Activated T-helper 2 cell treated with anti-CD3 and anti-CD28 coated beads, Interferon-gamma antibody, Interleukin-2, Interleukin-4, amounts not matched to agents 10 μg/mL and 5 μg/mL and 100 μg/mL, durations not matched to agents 14 hours and 24 hours and 36 hours (primary cell): ENCODE data around the gene ADGRV1. TPM values are rescaled to one million over a fixed set of nuclear protein-coding genes. Genes with fewer than 3 reads are reported as not detected.

Experiments used
- DNase-seq: peaks from one replicate; pipeline ENCODE4 v3.0.0; 2021; ENCODE audit warnings: low spot score
- H3K27ac Mint-ChIP-seq: one replicate; pipeline ENCODE4 v1.8.0; 2021; ENCODE audit warnings: mixed read lengths
- H3K27me3 Mint-ChIP-seq: one replicate; pipeline ENCODE4 v1.8.0; 2021; ENCODE audit warnings: low read depth, mixed read lengths
- H3K36me3 Mint-ChIP-seq: one replicate; pipeline ENCODE4 v1.8.0; 2021; ENCODE audit warnings: low read depth, mixed read lengths
- H3K4me1 Mint-ChIP-seq: one replicate; pipeline ENCODE4 v1.8.0; 2021; ENCODE audit warnings: low read depth, mixed read lengths
- H3K4me3 Mint-ChIP-seq: one replicate; pipeline ENCODE4 v1.8.0; 2021; ENCODE audit warnings: low read depth, mild to moderate bottlenecking, moderate library complexity, mixed read lengths
- H3K9me3 Mint-ChIP-seq: one replicate; pipeline ENCODE4 v1.8.0; 2021; ENCODE audit warnings: mixed read lengths
- intact Hi-C: fragments of 100-400 bp; cut with micrococcal nuclease; formaldehyde crosslinking; loops from one replicate; pipeline ENCODE4 v1.15.1; 2023
- total RNA-seq: library from RNA; stranded (reverse); gene quantifications from 2 replicates; pipeline ENCODE4 v1.2.3, GENCODE V29; 2022

Gene ADGRV1
- total RNA-seq, 1 donor from 2014 or later: 12.4 TPM

DNA sequence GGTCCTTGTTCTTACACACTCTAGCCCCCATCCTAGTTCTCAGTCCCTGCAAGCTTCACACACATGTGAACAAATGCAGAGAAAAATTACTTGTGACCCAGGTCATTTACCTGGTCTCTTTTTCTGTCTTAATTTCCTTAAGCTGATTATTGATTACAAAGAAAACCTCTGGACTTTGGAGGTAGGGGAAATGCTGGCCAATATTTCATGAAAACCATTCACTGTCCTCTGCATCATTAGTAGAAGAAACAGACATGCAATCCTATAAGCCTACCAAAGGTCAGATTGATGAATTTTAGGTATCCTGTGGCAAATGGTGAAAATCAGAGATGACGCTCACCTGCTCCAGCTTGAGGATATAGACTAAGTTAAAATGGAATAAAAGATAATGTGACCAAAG, 457.7 kb downstream of the ADGRV1 start:
- H3K4me3 Mint-ChIP-seq: no peak overlapping the region

DNA sequence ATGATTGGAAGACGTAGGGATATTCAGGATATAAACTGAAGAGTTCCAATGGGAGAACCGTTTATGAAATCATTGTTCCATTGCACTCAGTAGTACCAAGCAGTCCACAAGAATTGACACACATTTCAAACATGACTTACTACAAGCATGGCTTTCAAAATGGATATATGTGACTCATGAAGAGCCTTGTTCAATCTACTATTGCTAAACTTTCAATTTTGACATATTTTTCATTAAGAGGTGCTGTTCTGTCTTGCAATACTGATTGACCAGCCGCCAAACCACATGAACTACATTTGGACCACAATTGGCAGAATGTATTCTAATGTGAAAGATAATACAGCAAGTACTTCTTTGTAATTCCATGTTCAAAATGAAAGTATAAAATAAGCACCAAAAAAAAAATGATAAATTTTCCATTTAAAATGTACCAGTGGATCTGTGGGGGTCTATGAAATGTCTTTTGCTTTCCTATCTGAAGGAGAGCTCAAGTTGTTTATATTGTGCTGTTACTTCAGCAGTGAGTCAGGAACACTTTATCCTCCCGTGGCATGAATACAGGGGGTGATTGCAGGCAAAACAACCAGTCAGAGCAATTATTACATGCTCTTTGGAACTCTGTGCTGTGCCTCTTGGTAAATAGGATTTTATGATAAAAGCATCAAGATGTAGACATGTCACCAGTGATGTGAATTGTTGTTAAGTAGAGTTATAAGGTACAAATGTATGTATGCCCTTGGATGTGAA, 458.5 kb downstream of the ADGRV1 start:
- Mint-ChIP-seq H3K9me3 (peaks cover 23% of the 10 kb centered on the region), H3K27me3 (peaks cover 16% of the 10 kb centered on the region), H3K36me3 (no peaks in the 10 kb centered on the region), H3K4me1 (no peaks in the 10 kb centered on the region), H3K27ac (no peak overlapping the region), H3K4me3 (no peak overlapping the region)
- intact Hi-C loops: no loop called here
- no peak for DNase-seq

More for the DNA sequence above, 457.7 kb downstream of the ADGRV1 start:
- no peak for DNase-seq
- peaks cover 23% of the 10 kb centered on the region for H3K9me3 Mint-ChIP-seq
- intact Hi-C loops: no loop called here
- H3K4me1 Mint-ChIP-seq: no peaks in the 10 kb centered on the region
- H3K36me3 Mint-ChIP-seq: no peaks in the 10 kb centered on the region
- H3K27me3 Mint-ChIP-seq: peaks cover 16% of the 10 kb centered on the region
- no peak overlapping the region for H3K27ac Mint-ChIP-seq

DNA sequence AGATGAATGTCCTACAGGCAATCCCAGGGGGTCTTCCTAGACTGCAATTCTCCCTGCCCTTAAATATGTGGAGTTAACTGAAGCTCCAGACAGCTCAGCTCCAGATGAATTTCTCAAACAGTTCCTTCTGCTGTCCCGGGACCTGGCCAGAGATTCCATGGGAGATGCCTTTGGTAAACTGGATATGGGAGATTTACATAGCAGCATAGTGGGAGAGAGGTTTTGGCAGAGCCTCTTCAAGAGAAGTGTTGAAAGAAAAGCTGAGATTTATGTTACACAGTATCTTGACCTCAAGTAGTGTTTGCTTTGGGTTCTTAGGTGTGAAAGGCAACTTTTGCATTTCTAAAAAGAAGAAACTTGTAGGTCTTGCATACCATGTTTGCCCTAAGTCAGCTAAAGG, 459.6 kb downstream of the ADGRV1 start:
- H3K36me3 Mint-ChIP-seq: no peaks in the 10 kb centered on the region

DNA sequence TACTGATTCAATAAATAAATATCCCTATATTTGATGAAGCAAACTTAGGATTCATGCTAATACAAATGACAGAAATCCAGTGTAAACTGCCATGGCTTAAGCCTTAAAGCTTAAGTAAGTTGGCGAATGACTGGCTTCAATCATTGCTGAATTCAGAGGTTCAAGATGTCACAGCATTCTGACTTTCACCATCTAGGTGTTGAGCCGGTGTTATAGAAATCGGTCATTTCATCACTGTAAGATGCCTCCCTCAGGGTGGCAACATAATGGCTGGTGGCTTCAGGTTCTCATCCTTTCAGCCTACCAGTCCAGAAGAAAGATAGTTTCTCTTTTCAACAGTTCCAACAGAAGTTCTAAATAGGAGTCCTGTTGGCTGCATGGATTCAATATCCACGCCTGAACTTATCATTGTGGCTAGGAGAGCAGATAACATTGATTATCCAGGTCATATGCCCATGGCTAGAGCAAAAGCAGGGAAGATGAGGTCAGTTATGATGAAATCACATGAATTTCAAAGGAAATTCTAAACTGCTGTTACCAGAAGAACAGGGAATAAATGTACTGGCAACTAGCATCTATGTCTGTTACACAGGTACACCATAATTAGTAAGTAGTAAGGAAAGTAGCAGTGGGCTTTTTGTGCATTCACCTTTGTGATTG, 460.2 kb downstream of the ADGRV1 start:
- Mint-ChIP-seq H3K4me3 (no peak overlapping the region), H3K36me3 (no peaks in the 10 kb centered on the region), H3K27me3 (peaks cover 16% of the 10 kb centered on the region), H3K4me1 (no peaks in the 10 kb centered on the region), H3K27ac (no peak overlapping the region), H3K9me3 (peaks cover 17% of the 10 kb centered on the region)
- no peak for DNase-seq
- intact Hi-C loops: no loop called here

More for the DNA sequence above, 459.6 kb downstream of the ADGRV1 start:
- Mint-ChIP-seq H3K27me3 (peaks cover 16% of the 10 kb centered on the region), H3K4me1 (no peaks in the 10 kb centered on the region), H3K27ac (no peak overlapping the region), H3K4me3 (no peak overlapping the region), H3K9me3 (peaks cover 21% of the 10 kb centered on the region)
- DNase-seq: no peak
- intact Hi-C loops: no loop called here

DNA sequence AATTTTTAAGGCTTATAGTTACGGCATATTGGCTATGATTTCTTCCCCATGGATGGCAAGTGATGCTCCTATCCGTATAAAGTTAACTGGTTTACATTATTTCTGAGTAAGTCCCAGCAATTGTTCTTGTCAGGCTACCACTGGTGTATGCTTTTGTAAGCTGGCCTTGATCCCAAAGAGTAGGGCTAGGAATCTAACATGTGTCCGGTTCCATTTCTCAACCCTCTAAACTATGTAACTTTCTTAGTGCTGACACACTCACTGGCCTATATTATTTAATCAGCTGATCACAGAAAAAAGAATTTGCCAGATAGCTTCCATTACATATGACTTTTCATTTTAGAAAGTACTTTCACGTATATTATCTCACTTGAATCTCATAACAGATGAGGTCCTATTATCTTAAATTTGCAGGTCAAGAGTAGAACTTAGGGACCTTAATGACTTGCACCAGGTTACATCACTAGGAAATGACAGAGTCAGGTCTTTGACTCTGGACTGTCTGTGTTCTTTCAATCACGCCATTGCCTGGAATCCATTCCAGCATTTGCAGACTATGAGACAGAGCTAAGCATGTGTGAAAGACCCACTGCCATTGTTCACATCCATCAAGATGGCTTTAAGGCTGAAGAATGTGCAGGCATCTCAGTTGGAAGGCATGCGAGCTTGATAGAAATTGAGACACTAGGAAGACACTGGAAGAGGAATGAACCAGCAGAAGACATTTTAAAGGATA, 461.6 kb downstream of the ADGRV1 start:
- Mint-ChIP-seq H3K36me3 (no peaks in the 10 kb centered on the region), H3K4me3 (no peak overlapping the region), H3K27ac (no peak overlapping the region), H3K9me3 (peaks cover 5% of the 10 kb centered on the region), H3K4me1 (no peaks in the 10 kb centered on the region), H3K27me3 (peaks cover 19% of the 10 kb centered on the region)
- no peak for DNase-seq
- intact Hi-C loops: loop anchor here (5.0 kb wide), 1 partner anchor 88 kb away; no protein-coding TSS in a partner anchor

DNA sequence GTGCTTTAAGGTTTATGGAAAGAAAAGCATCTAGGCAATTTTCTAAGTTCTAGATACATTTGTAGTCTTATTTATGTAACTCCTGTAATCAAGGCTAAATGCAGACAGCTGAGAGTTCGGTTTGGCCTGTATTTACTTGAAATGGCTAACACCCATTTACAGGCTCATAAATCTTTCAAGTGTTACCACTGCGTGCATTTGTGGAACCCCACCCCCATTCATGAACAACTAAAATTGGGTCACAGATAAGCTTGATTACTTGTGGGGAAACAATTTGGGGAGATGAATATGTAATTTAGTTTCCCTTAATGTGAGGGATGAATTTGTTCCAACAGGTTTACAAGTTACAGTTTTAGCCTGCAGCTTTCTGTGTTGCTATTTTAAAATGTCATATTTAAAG, 463.9 kb downstream of the ADGRV1 start:
- Mint-ChIP-seq H3K36me3 (no peaks in the 10 kb centered on the region), H3K9me3 (no peaks in the 10 kb centered on the region), H3K4me1 (no peaks in the 10 kb centered on the region), H3K4me3 (no peak overlapping the region), H3K27me3 (peaks cover 15% of the 10 kb centered on the region), H3K27ac (no peak overlapping the region)
- intact Hi-C loops: loop anchor here (5.0 kb wide), 1 partner anchor 90 kb away; no protein-coding TSS in a partner anchor
- no peak for DNase-seq

DNA sequence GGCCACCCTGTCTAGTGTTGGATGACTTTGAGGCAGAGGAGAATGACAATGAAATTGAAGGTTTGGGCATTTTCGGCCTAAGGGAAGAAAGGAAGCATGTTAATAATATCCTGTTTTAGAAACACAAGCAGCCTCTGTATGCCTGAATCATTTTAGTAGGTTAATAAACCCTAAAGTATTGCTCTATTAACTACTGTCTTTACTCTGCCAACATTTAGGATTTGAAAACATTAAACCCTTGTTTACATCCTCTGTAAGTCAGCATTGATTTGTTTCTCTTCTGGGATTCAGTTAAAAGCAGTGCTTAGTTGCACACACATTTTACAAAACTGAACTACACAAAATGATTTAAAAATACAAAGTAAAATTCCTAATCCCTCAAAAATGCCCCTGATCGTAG, 465.6 kb downstream of the ADGRV1 start:
- intact Hi-C loops: loop anchor here (5.0 kb wide), 1 partner anchor 92 kb away; no protein-coding TSS in a partner anchor
- H3K36me3 Mint-ChIP-seq: no peaks in the 10 kb centered on the region
- DNase-seq: no peak
- H3K9me3 Mint-ChIP-seq: no peaks in the 10 kb centered on the region
- H3K27ac Mint-ChIP-seq: no peak overlapping the region
- H3K4me1 Mint-ChIP-seq: no peaks in the 10 kb centered on the region
- no peak overlapping the region for H3K4me3 Mint-ChIP-seq
- H3K27me3 Mint-ChIP-seq: peaks cover 12% of the 10 kb centered on the region

DNA sequence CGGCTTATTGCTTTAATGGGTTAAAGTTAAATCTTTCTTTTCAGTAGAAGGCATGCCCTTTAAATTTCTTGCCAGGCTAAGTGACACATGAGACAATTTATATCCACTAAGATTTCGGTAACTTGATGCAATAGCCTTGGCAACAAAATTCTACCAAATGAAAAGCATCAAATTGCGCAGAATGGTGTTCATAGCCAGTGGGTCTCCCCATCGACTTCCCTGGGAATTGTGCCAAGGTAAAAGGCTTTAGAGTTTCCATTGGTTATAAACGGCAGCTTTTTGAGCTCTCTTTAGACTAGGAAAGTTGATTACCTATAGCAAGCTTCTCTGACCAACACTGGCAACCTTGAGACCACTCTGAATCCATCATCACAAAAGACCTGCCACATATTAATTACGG, 466.1 kb downstream of the ADGRV1 start:
- no peaks in the 10 kb centered on the region for H3K4me1 Mint-ChIP-seq
- H3K4me3 Mint-ChIP-seq: no peak overlapping the region
- no peaks in the 10 kb centered on the region for H3K36me3 Mint-ChIP-seq
- peaks cover 11% of the 10 kb centered on the region for H3K27me3 Mint-ChIP-seq
- no peak overlapping the region for H3K27ac Mint-ChIP-seq
- H3K9me3 Mint-ChIP-seq: no peaks in the 10 kb centered on the region
- no peak for DNase-seq
- intact Hi-C loops: loop anchor here (5.0 kb wide), 1 partner anchor 92 kb away; no protein-coding TSS in a partner anchor

DNA sequence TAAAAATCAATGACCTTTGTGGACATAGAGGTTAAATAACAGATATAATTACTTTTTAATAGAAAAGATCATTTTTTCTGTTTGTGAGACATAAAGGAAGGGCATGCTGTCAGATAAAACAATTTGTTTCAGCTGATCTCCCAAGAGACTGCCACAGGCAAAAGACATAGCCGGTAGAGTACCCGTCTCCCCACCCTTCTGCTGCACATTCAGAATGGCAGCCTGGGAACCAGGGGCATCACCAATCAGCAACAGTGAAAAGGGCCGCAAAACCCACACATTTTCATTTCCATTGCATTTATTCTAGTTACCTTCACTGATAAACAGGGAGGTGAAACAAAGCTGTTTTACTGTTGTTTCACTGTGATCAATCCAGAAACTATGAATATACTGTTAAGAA, 466.9 kb downstream of the ADGRV1 start:
- intact Hi-C loops: no loop called here
- Mint-ChIP-seq H3K4me3 (no peak overlapping the region), H3K27me3 (peaks cover 11% of the 10 kb centered on the region), H3K4me1 (no peaks in the 10 kb centered on the region), H3K9me3 (no peaks in the 10 kb centered on the region), H3K27ac (no peak overlapping the region), H3K36me3 (no peaks in the 10 kb centered on the region)
- no peak for DNase-seq

DNA sequence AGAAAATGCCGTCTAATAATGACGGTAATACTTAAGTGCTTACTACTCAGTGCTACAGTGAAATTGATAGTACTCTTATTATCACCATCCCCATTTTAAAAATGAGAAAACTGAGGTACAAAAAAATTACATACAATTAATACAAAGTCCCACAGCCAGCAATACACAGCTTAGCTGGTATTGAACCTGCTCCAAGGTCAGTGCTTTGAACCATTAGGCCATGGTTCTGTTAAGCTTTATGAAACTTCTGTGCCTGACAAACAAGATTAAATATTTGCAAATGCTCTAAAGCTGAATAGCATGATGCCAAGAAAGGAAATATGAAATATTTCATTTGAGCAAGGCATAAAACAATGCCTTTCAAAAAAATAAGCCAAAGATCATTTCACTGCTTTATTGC, 467.4 kb downstream of the ADGRV1 start:
- Mint-ChIP-seq H3K4me1 (no peaks in the 10 kb centered on the region), H3K4me3 (no peak overlapping the region), H3K27ac (no peak overlapping the region), H3K36me3 (no peaks in the 10 kb centered on the region), H3K9me3 (no peaks in the 10 kb centered on the region), H3K27me3 (peaks cover 12% of the 10 kb centered on the region)
- intact Hi-C loops: no loop called here
- no peak for DNase-seq

DNA sequence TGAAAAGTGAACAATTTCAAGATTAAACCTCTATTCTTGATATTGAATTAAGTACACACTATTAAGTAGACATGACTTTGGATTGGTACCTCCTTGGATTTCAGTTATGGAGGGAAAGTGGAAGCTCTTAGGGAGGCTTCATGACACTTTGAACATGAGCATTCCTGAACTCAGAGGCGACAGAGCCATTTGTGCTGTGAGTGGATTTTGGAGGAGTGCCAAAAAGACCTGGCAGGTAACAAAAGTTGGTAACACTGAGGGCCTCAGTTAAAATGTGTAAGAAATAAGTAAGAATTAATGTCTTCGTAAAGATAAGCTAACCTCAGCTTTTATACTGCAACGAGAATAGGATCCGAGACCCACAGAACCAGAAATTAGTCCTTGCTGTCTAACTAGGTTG, 467.9 kb downstream of the ADGRV1 start:
- intact Hi-C loops: no loop called here
- Mint-ChIP-seq H3K9me3 (no peaks in the 10 kb centered on the region), H3K4me3 (no peak overlapping the region), H3K36me3 (no peaks in the 10 kb centered on the region), H3K4me1 (no peaks in the 10 kb centered on the region), H3K27me3 (peaks cover 12% of the 10 kb centered on the region), H3K27ac (no peak overlapping the region)
- DNase-seq: no peak

DNA sequence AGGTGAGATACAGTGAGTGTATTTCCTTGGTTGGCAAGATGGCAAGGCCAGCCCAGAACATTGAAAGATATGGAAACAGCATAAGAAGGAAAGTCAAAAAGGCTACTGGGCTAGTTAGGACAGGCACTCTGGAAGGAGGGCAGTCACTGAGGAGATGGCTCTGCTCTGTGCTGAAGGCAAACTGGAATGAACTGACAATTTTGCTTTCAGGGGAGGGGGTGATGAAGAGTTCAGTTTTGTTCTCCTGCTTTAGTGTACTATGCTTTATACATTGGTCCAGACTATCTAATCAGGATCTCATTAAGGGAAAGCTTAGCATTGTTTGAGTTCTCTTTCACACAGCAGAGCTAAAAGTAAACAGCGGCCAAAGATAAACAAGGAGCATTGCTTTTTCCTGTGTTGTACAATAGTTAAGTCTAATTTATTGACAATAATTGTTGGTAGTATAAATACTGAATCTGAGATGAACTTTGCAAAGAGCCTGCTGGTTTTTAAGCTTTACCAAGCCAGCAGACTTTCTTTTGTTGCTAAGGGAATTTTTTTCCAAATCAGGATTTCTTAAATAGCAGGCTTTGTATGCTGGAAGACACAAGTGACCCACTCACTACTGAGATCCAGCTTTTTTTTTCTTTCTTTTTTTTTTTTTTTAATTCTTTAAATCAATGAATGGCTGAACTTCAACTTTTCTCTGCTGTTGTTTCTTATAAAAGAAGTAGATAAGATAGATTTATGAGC, 469.0 kb downstream of the ADGRV1 start:
- intact Hi-C loops: no loop called here
- H3K27me3 Mint-ChIP-seq: peaks cover 12% of the 10 kb centered on the region
- no peaks in the 10 kb centered on the region for H3K36me3 Mint-ChIP-seq
- H3K27ac Mint-ChIP-seq: no peak overlapping the region
- no peak overlapping the region for H3K4me3 Mint-ChIP-seq
- H3K9me3 Mint-ChIP-seq: no peaks in the 10 kb centered on the region
- no peaks in the 10 kb centered on the region for H3K4me1 Mint-ChIP-seq
- no peak for DNase-seq
